Natural killer cell (primary cell): ENCODE data around the gene RBM47. TPM values are rescaled to one million over a fixed set of nuclear protein-coding genes. Genes with fewer than 3 reads are reported as not detected.

ENCODE experiments used
- ATAC-seq, 3 donors: fragments of 150-1000 bp in 2 of 3; fragments of 200-7000 bp in 1 of 3; cut with Tn5 transposase; 1 replicate in 1 of 3; 2 replicates in 2 of 3; pipeline ENCODE4 v1.10.0; 2021; ENCODE audit warnings: mild to moderate bottlenecking in 2 of 3, moderate library complexity in 2 of 3
- DNase-seq, 2 donors: peaks; one replicate each; pipeline versions ENCODE4 v3.0.0 to v3.0.0-alpha.2; 2013 to 2021; ENCODE audit warnings: mixed read lengths in 1 of 2
- H3K27ac ChIP-seq: one replicate; pipeline ENCODE4 v1.5.1; 2013; ENCODE audit warnings: mild to moderate bottlenecking, low read length
- H3K27me3 ChIP-seq: one replicate; pipeline ENCODE4 v1.6.1; 2013; ENCODE audit warnings: low read length; ENCODE audit not compliant: control insufficient read depth, insufficient read depth
- H3K36me3 ChIP-seq: one replicate; pipeline ENCODE4 v1.6.1; 2013; ENCODE audit warnings: low read length; ENCODE audit not compliant: control insufficient read depth, insufficient read depth
- H3K4me1 ChIP-seq: one replicate; pipeline ENCODE4 v1.6.1; 2013; ENCODE audit warnings: low read length; ENCODE audit not compliant: control insufficient read depth, insufficient read depth
- H3K4me3 ChIP-seq: one replicate; pipeline ENCODE4 v1.5.1; 2013; ENCODE audit warnings: low read length
- H3K9me3 ChIP-seq: one replicate; pipeline ENCODE4 v1.6.1; 2013; ENCODE audit warnings: low read length; ENCODE audit not compliant: control insufficient read depth, insufficient read depth
- H3K27ac Mint-ChIP-seq, 2 donors: one replicate each; pipeline ENCODE4 v1.8.0; 2022; ENCODE audit warnings: mild to moderate bottlenecking in 2 of 2, mixed read lengths in 2 of 2, moderate library complexity in 1 of 2
- H3K27me3 Mint-ChIP-seq, 2 donors: one replicate each; pipeline ENCODE4 v1.8.0; 2022; ENCODE audit warnings: low read depth in 2 of 2, mixed read lengths in 2 of 2
- H3K36me3 Mint-ChIP-seq: one replicate; pipeline ENCODE4 v1.8.0; 2022; ENCODE audit warnings: mixed read lengths
- H3K4me1 Mint-ChIP-seq, 2 donors: one replicate each; pipeline ENCODE4 v1.8.0; 2022; ENCODE audit warnings: mixed read lengths in 2 of 2
- H3K4me3 Mint-ChIP-seq: one replicate; pipeline ENCODE4 v1.8.0; 2022; ENCODE audit warnings: mild to moderate bottlenecking, moderate library complexity, mixed read lengths
- H3K9me3 Mint-ChIP-seq, 2 donors: one replicate each; pipeline ENCODE4 v1.8.0; 2022; ENCODE audit warnings: mixed read lengths in 2 of 2
- CTCF ChIP-seq: fragments of 200-600 bp; IDR thresholded peaks from one replicate; pipeline ENCODE4 v1.8.0; 2022; ENCODE audit warnings: antibody characterized with exemption
- WGBS: methylation state at CpG from one replicate; pipeline ENCODE4 v1.1.7; 2013; ENCODE audit warnings: missing lambda C conversion rate; ENCODE audit not compliant: insufficient coverage; 5-methylcytosine and 5-hydroxymethylcytosine counted together
- intact Hi-C: fragments of 100-400 bp; cut with micrococcal nuclease; formaldehyde crosslinking; loops from one replicate; pipeline ENCODE4 v1.14.2; 2022
- total RNA-seq, 4 donors: library from RNA; stranded (reverse); fragments of 120-200 nt in 1 of 4; gene quantifications; one replicate each; pipeline versions ENCODE4 v1.2.3 to v1.2.4, GENCODE V29; 2013 to 2022

RBM47 gene
- total RNA-seq, 3 donors from 2014 or later (not counting 1 experiment from before 2014, with no cell fraction given): 2.0 to 7.7 (median 3.9) TPM

- H3K4me3 Mint-ChIP-seq: no peak overlapping the region
- intact Hi-C loops: no loop called here
- H3K36me3 Mint-ChIP-seq: no peaks in the 10 kb centered on the region
- H3K27ac Mint-ChIP-seq: no peak overlapping the region
- TF ChIP-seq CTCF: no peak
- H3K4me1 Mint-ChIP-seq: no peaks in the 10 kb centered on the region
- DNase-seq: no peak
- H3K27me3 Mint-ChIP-seq: no peaks in the 10 kb centered on the region
- ATAC-seq: no peak
- 83% methylated on average over 3 of the region's 3 CpGs for WGBS
- no peak overlapping the region for H3K4me3 ChIP-seq
- no peaks in the 10 kb centered on the region for H3K9me3 Mint-ChIP-seq
- no peaks in the 10 kb centered on the region for H3K4me1 ChIP-seq
- no peaks in the 10 kb centered on the region for H3K9me3 ChIP-seq
- H3K27me3 ChIP-seq: no peaks in the 10 kb centered on the region
- H3K27ac ChIP-seq: no peak overlapping the region
- no peaks in the 10 kb centered on the region for H3K36me3 ChIP-seq
Measured at GRCh38 chr4:40506066-40506465, 123.6 kb downstream of the RBM47 start.

- H3K4me3 Mint-ChIP-seq: no peak overlapping the region
- intact Hi-C loops: no loop called here
- Histone ChIP-seq H3K4me1 (no peaks in the 10 kb centered on the region), H3K36me3 (no peaks in the 10 kb centered on the region), H3K9me3 (no peaks in the 10 kb centered on the region), H3K27ac (no peak overlapping the region), H3K27me3 (no peaks in the 10 kb centered on the region), H3K4me3 (no peak overlapping the region)
- H3K36me3 Mint-ChIP-seq: no peaks in the 10 kb centered on the region
- DNase-seq (peak in 1 of 2 donors; percentile 9), ATAC-seq (no peak)
- WGBS: 67% methylated on average over 1 of the region's 1 CpG
- H3K9me3 Mint-ChIP-seq: no peaks in the 10 kb centered on the region
- H3K27me3 Mint-ChIP-seq: no peaks in the 10 kb centered on the region
- no peaks in the 10 kb centered on the region for H3K4me1 Mint-ChIP-seq
- no peak for TF ChIP-seq CTCF
- no peak overlapping the region for H3K27ac Mint-ChIP-seq
Measured at GRCh38 chr4:40502934-40503333, 126.7 kb downstream of the RBM47 start.

- no peak for ATAC-seq
- no peak overlapping the region for H3K27ac Mint-ChIP-seq
Measured at GRCh38 chr4:40502220-40502619, 127.4 kb downstream of the RBM47 start.

More at GRCh38 chr4:40502220-40502619, 127.4 kb downstream of the RBM47 start:
- Histone ChIP-seq H3K4me1 (no peaks in the 10 kb centered on the region), H3K4me3 (no peak overlapping the region), H3K27me3 (no peaks in the 10 kb centered on the region), H3K36me3 (no peaks in the 10 kb centered on the region), H3K9me3 (no peaks in the 10 kb centered on the region), H3K27ac (no peak overlapping the region)
- Mint-ChIP-seq H3K9me3 (no peaks in the 10 kb centered on the region), H3K4me3 (no peak overlapping the region), H3K27me3 (no peaks in the 10 kb centered on the region), H3K36me3 (no peaks in the 10 kb centered on the region), H3K4me1 (no peaks in the 10 kb centered on the region)
- no peak for DNase-seq
- intact Hi-C loops: no loop called here
- 82% methylated on average over 4 of the region's 4 CpGs for WGBS
- no peak for TF ChIP-seq CTCF
